HG02623 (cell line): ENCODE data around the gene DGKE.

Experiments used
- ATAC-seq: cut with Tn5 transposase; IDR thresholded peaks from one replicate; pipeline ENCODE4 v1.9.1; 2021; ENCODE audit warnings: moderate library complexity; ENCODE audit not compliant: unreplicated experiment

Gene DGKE

GRCh38 chr17:56812901-56813388 is 21.0 kb upstream of the DGKE start:
- ATAC-seq: no peak

- no peak for ATAC-seq
Measured at GRCh38 chr17:56815711-56816110, 18.2 kb upstream of the DGKE start.

- ATAC-seq: no peak
Measured at GRCh38 chr17:56817066-56817465, 16.9 kb upstream of the DGKE start.

GRCh38 chr17:56819030-56819429 is 14.9 kb upstream of the DGKE start:
- ATAC-seq: no peak

GRCh38 chr17:56819431-56820145 is 14.4 kb upstream of the DGKE start:
- ATAC-seq: peak; percentile 67

- no peak for ATAC-seq
Measured at GRCh38 chr17:56820207-56820606, 13.7 kb upstream of the DGKE start.

GRCh38 chr17:56821847-56822534 is 12.0 kb upstream of the DGKE start:
- no peak for ATAC-seq

GRCh38 chr17:56822725-56823124 is 11.2 kb upstream of the DGKE start:
- ATAC-seq: no peak

GRCh38 chr17:56823848-56824247 is 10.1 kb upstream of the DGKE start:
- ATAC-seq: no peak

- ATAC-seq: no peak
Measured at GRCh38 chr17:56824503-56824902, 9.4 kb upstream of the DGKE start.

GRCh38 chr17:56826611-56827414 is 7.1 kb upstream of the DGKE start:
- no peak for ATAC-seq

GRCh38 chr17:56830726-56831368 is 3.1 kb upstream of the DGKE start:
- no peak for ATAC-seq

GRCh38 chr17:56831369-56832095 is 2.4 kb upstream of the DGKE start:
- no peak for ATAC-seq

- ATAC-seq: no peak
Measured at GRCh38 chr17:56832446-56832845, 1.5 kb upstream of the DGKE start.

GRCh38 chr17:56833057-56833808 is 718 bp upstream of the DGKE start:
- ATAC-seq: peak; percentile 47

GRCh38 chr17:56834380-56835263 is 671 bp downstream of the DGKE start:
- peak; percentile 27 for ATAC-seq

- no peak for ATAC-seq
Measured at GRCh38 chr17:56835264-56835585, 1.3 kb downstream of the DGKE start.

- no peak for ATAC-seq
Measured at GRCh38 chr17:56838687-56839086, 4.7 kb downstream of the DGKE start.

GRCh38 chr17:56842577-56842976 is 8.6 kb downstream of the DGKE start:
- no peak for ATAC-seq
